ENCODE results near the gene C14orf93.

The C14orf93 gene

GRCh38 chr14:23002592-23002991, 7.4 kb downstream of the C14orf93 start:
- TF ChIP-seq EZH2phosphoT487 (IDR thresholded peaks at IDR 0.05; ENCODE audit: borderline replicate concordance, low read length) (no peak), CTCF (IDR thresholded peaks at IDR 0.05; ENCODE audit: low read depth, low read length, poor library complexity, severe bottlenecking) (no peak)
- Histone ChIP-seq H3F3A (ENCODE audit: control insufficient read depth, insufficient read depth) (peaks cover 4% of the 10 kb centered on the region; the same call in 1 of the 2 replicates), H3K27ac (ENCODE audit: low read depth, low read length) (no peak overlapping the region)

DNA sequence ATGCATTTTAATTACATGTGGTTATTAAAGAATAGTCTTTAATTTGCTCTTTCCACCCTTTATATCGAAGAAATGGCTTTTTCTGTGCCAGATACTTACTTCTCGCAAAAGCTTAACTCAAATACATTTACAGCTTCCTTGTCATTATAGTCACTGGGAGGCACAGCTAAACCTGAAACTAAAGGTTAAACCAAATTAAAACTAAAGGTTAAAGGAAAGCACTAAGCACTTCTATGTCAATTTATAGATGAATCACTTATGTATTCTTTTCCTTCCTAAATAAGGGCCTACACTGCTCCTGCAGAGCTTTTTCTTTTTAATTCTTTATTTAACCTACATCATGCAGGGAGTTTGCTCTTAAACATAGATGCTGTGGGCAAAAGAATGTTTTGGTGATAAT, 9.1 kb downstream of the C14orf93 start:
- Histone ChIP-seq H3F3A (ENCODE audit: control insufficient read depth, insufficient read depth) (peaks cover 4% of the 10 kb centered on the region; the same call in 1 of the 2 replicates), H4K20me1 (ENCODE audit: control insufficient read depth, insufficient read depth, low read depth, low read length) (no peaks in the 10 kb centered on the region), H3K4me2 (ENCODE audit: low read length) (no peak overlapping the region), H3K79me2 (ENCODE audit: control insufficient read depth, low read length) (peaks cover 8% of the 10 kb centered on the region), H3K27ac (ENCODE audit: low read depth, low read length) (no peak overlapping the region), H3K4me3 (ENCODE audit: low read length) (no peak overlapping the region), H3K9me2 (replicated peaks; ENCODE audit: control insufficient read depth, low read length) (no peaks in the 10 kb centered on the region), H3K36me3 (ENCODE audit: control insufficient read depth, low read length) (peaks cover 4% of the 10 kb centered on the region; the same call in 1 of the 2 replicates), H3K27me3 (ENCODE audit: control insufficient read depth, low read length) (no peaks in the 10 kb centered on the region), H3K9me3 (ENCODE audit: control insufficient read depth, insufficient read depth, low read length) (no peaks in the 10 kb centered on the region), H3K4me1 (ENCODE audit: control insufficient read depth, low read length) (peaks cover 8% of the 10 kb centered on the region)
- TF ChIP-seq CTCF (IDR thresholded peaks at IDR 0.05; ENCODE audit: low read depth, low read length, poor library complexity, severe bottlenecking) (no peak), EZH2phosphoT487 (IDR thresholded peaks at IDR 0.05; ENCODE audit: borderline replicate concordance, low read length) (no peak)

More at GRCh38 chr14:23002592-23002991, 7.4 kb downstream of the C14orf93 start:
- Histone ChIP-seq H3K4me3 (ENCODE audit: low read length) (no peak overlapping the region), H3K36me3 (ENCODE audit: control insufficient read depth, low read length) (peaks cover 11% of the 10 kb centered on the region), H4K20me1 (ENCODE audit: control insufficient read depth, insufficient read depth, low read depth, low read length) (no peaks in the 10 kb centered on the region), H3K9me2 (replicated peaks; ENCODE audit: control insufficient read depth, low read length) (no peaks in the 10 kb centered on the region), H3K9me3 (ENCODE audit: control insufficient read depth, insufficient read depth, low read length) (no peaks in the 10 kb centered on the region), H3K4me2 (ENCODE audit: low read length) (no peak overlapping the region), H3K79me2 (ENCODE audit: control insufficient read depth, low read length) (peaks cover 21% of the 10 kb centered on the region), H3K4me1 (ENCODE audit: control insufficient read depth, low read length) (peaks cover 19% of the 10 kb centered on the region), H3K27me3 (ENCODE audit: control insufficient read depth, low read length) (no peaks in the 10 kb centered on the region)

DNA sequence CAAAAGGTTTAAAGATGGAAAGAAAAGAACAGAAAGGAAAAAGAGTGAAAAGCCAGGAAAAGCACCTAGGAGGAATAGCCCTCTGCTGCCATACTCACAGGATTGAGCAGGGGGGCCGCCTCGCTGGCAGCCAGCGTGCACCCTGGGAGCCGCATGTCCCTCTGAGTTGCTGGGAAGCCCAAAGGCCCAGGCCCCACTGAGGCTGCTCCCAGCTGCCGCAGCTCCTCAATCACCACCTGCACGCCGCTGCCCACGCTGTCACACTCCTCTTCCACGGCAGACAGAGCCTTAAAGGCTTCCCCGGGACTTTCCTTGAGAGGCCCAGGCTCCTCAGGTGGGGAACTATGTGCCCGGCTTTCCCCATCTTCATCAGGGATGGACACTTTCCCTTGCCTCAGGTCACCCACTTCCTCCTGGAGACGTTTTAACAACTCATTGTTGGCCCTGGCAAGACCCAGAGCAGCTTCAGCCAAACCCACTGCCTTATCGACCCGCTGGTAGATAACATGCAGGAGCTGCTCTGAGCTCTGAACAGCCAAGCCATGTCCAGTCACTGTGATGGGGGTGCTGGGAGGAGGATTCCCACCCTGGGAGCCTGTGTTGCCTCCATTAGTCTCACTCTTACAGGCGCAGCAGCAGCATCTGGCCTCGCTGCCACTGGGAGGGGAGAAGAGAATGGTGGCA, 11.5 kb downstream of the C14orf93 start:
- Histone ChIP-seq H3F3A (ENCODE audit: control insufficient read depth, insufficient read depth) (peaks cover 4% of the 10 kb centered on the region; the same call in 1 of the 2 replicates), H4K20me1 (ENCODE audit: control insufficient read depth, insufficient read depth, low read depth, low read length) (no peaks in the 10 kb centered on the region), H3K4me1 (ENCODE audit: control insufficient read depth, low read length) (peaks cover 5% of the 10 kb centered on the region; the same call in 1 of the 2 replicates), H3K4me2 (ENCODE audit: low read length) (no peak overlapping the region), H3K36me3 (ENCODE audit: control insufficient read depth, low read length) (peaks cover 8% of the 10 kb centered on the region; the same call in 1 of the 2 replicates), H3K9me2 (replicated peaks; ENCODE audit: control insufficient read depth, low read length) (no peaks in the 10 kb centered on the region), H3K79me2 (ENCODE audit: control insufficient read depth, low read length) (no peaks in the 10 kb centered on the region), H3K27me3 (ENCODE audit: control insufficient read depth, low read length) (no peaks in the 10 kb centered on the region), H3K4me3 (ENCODE audit: low read length) (no peak overlapping the region), H3K9me3 (ENCODE audit: control insufficient read depth, insufficient read depth, low read length) (no peaks in the 10 kb centered on the region), H3K27ac (ENCODE audit: low read depth, low read length) (no peak overlapping the region)
- TF ChIP-seq EZH2phosphoT487 (IDR thresholded peaks at IDR 0.05; ENCODE audit: borderline replicate concordance, low read length) (no peak), CTCF (IDR thresholded peaks at IDR 0.05; ENCODE audit: low read depth, low read length, poor library complexity, severe bottlenecking) (no peak)
